Renal cortical epithelial cell (primary cell): ENCODE data around the gene PPM1G. TPM values are rescaled to one million over a fixed set of nuclear protein-coding genes. Genes with fewer than 3 reads are reported as not detected.

ENCODE experiments used
- DNase-seq: peaks from one replicate; pipeline ENCODE4 v3.0.0-alpha.2; 2011; ENCODE audit warnings: low read depth
- total RNA-seq: library from RNA; depleted of rRNA; stranded (reverse); fragments of >200 nt; gene quantifications from 2 replicates; pipeline ENCODE4 v1.2.3, GENCODE V29; 2014

The PPM1G gene
- total RNA-seq, 1 donor from 2014 or later: 119 TPM

DNA sequence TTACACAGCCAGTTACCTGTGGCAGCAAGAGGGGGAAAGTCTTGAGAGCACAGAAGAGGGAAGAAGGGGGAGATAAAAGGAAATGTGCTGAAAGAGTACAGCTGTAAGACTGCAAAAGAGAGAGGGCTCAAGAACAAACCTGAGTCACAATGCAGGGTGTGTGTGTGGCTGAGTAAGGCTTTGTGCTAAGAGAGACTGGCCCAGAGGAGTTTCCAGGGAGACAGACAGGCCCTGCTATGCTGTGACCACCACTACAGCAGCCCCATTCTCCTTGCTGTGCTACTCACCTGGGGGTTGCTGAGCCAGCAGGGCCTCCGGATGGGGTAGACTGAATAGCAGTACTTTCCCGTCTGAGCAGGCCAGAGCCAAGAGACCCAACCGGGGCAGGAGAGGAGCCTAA is 74.1 kb downstream of the PPM1G start:
- DNase-seq: no peak

Other genes with a start within 250 kb of the PPM1G start
- 101 and 131 TPM in 2 replicates for gene ATRAID, start 197.6 kb downstream of the PPM1G start, total RNA-seq
- gene SLC5A6, start 197.3 kb downstream of the PPM1G start, total RNA-seq: 29.3 and 36.8 TPM in 2 replicates
- gene CAD, start 192.2 kb downstream of the PPM1G start, total RNA-seq: 23.4 and 53.5 TPM in 2 replicates
- gene SLC30A3, start 146.5 kb downstream of the PPM1G start, total RNA-seq: 0.10 TPM in 1 of 2 replicates, not detected in the other
- gene DNAJC5G, start 134.2 kb downstream of the PPM1G start, total RNA-seq: not detected in 2 replicates
- 0.17 TPM in 1 of 2 replicates, not detected in the other for gene TRIM54, start 127.2 kb downstream of the PPM1G start, total RNA-seq
- 0.70 TPM in 1 of 2 replicates, not detected in the other for gene UCN, start 101.1 kb downstream of the PPM1G start, total RNA-seq
- 30.0 and 42.6 TPM in 2 replicates for gene MPV17, start 86.5 kb downstream of the PPM1G start, total RNA-seq
- gene GTF3C2, start 52.8 kb downstream of the PPM1G start, total RNA-seq: 32.1 and 40.2 TPM in 2 replicates
- 26.9 and 27.8 TPM in 2 replicates for gene EIF2B4, start 39.3 kb downstream of the PPM1G start, total RNA-seq
- gene SNX17, start 39.0 kb downstream of the PPM1G start, total RNA-seq: 94.9 and 125 TPM in 2 replicates
- gene ZNF513, start 28.9 kb downstream of the PPM1G start, total RNA-seq: 9.2 and 11.3 TPM in 2 replicates
- 117 and 126 TPM in 2 replicates for gene NRBP1, start 19.0 kb upstream of the PPM1G start, total RNA-seq
- 0.85 and 3.5 TPM in 2 replicates for gene KRTCAP3, start 32.8 kb upstream of the PPM1G start, total RNA-seq
- gene IFT172, start 80.2 kb upstream of the PPM1G start, total RNA-seq: 12.2 and 34.6 TPM in 2 replicates
- gene FNDC4, start 85.6 kb upstream of the PPM1G start, total RNA-seq: 25.6 and 30.4 TPM in 2 replicates
- gene GCKR, start 87.2 kb upstream of the PPM1G start, total RNA-seq: 1.4 and 1.6 TPM in 2 replicates
- gene ZNF512, start 173.5 kb upstream of the PPM1G start, total RNA-seq: 10.2 and 48.0 TPM in 2 replicates
- 0.69 and 3.8 TPM in 2 replicates for gene CCDC121, start 219.4 kb upstream of the PPM1G start, total RNA-seq
- gene GPN1, start 219.5 kb upstream of the PPM1G start, total RNA-seq: 76.8 and 86.5 TPM in 2 replicates